HG02759 (cell line): ENCODE results near the gene KIAA0408.

ENCODE experiments used
- ATAC-seq: cut with Tn5 transposase; IDR thresholded peaks from one replicate; pipeline ENCODE4 v1.9.1; 2021; ENCODE audit warnings: mild to moderate bottlenecking, moderate library complexity; ENCODE audit not compliant: unreplicated experiment

KIAA0408 gene

GRCh38 chr6:127459231-127459641 is at the start of gene KIAA0408:
TSS of gene KIAA0408 (minus strand) at chr6:127459389. CDS start at chr6:127453981, 5,408 bp downstream.
- ATAC-seq = no peak

GRCh38 chr6:127506894-127507293 is 47.7 kb upstream of the KIAA0408 start:
- no peak for ATAC-seq

GRCh38 chr6:127503022-127503421 is 43.8 kb upstream of the KIAA0408 start:
- ATAC-seq = no peak

- ATAC-seq = no peak
Measured at GRCh38 chr6:127497410-127497809, 38.2 kb upstream of the KIAA0408 start.

GRCh38 chr6:127496471-127496870 is 37.3 kb upstream of the KIAA0408 start:
- ATAC-seq = no peak

GRCh38 chr6:127494240-127494767 is 35.1 kb upstream of the KIAA0408 start:
- no peak for ATAC-seq

- no peak for ATAC-seq
Measured at GRCh38 chr6:127489248-127489647, 30.1 kb upstream of the KIAA0408 start.

GRCh38 chr6:127486934-127487333 is 27.7 kb upstream of the KIAA0408 start:
- no peak for ATAC-seq

GRCh38 chr6:127484212-127484863 is 25.1 kb upstream of the KIAA0408 start:
- peak; percentile 98 for ATAC-seq

GRCh38 chr6:127483399-127484055 is 24.3 kb upstream of the KIAA0408 start:
- ATAC-seq = peak; percentile 31

GRCh38 chr6:127482325-127482724 is 23.1 kb upstream of the KIAA0408 start:
- ATAC-seq = no peak

- ATAC-seq = no peak
Measured at GRCh38 chr6:127481628-127482027, 22.4 kb upstream of the KIAA0408 start.

- ATAC-seq = no peak
Measured at GRCh38 chr6:127481111-127481510, 21.9 kb upstream of the KIAA0408 start.

GRCh38 chr6:127477658-127478057 is 18.5 kb upstream of the KIAA0408 start:
- ATAC-seq = no peak

- ATAC-seq = no peak
Measured at GRCh38 chr6:127475823-127476176, 16.6 kb upstream of the KIAA0408 start.

GRCh38 chr6:127475135-127475822 is 16.1 kb upstream of the KIAA0408 start:
- no peak for ATAC-seq

GRCh38 chr6:127471379-127472255 is 12.4 kb upstream of the KIAA0408 start:
- ATAC-seq = no peak

- ATAC-seq = no peak
Measured at GRCh38 chr6:127468936-127469335, 9.7 kb upstream of the KIAA0408 start.

- no peak for ATAC-seq
Measured at GRCh38 chr6:127466416-127466815, 7.2 kb upstream of the KIAA0408 start.

GRCh38 chr6:127464881-127465459 is 5.8 kb upstream of the KIAA0408 start:
- peak; percentile 89 for ATAC-seq
